IMR-90 (cell line): Measurements from ENCODE around the gene TAF1A. TPM values are rescaled to one million over a fixed set of nuclear protein-coding genes. Genes with fewer than 3 reads are reported as not detected.

Experiments
- ATAC-seq: fragments of 200-7000 bp; cut with Tn5 transposase; 2 replicates; pipeline ENCODE4 v1.9.1; 2020; ENCODE audit warnings: low read depth, mild to moderate bottlenecking, moderate library complexity
- BruUV-seq: library from RNA; stranded (reverse); fragments of 400-500 nt; replicated peaks from 2 replicates; lab custom pipeline; 2021; lab: Mats Ljungman, UMichigan
- CTCF ChIA-PET: fragments of 300-600 bp; formaldehyde crosslinking; extraction: SDS; loops from one replicate; lab custom pipeline; 2021; ENCODE audit warnings: antibody characterized with exemption; lab: Yijun Ruan, JAX
- POLR2A ChIA-PET: fragments of 300-600 bp; sonication (Branson Sonifier 250); formaldehyde crosslinking; loops from one replicate; lab custom pipeline; 2022; ENCODE audit warnings: antibody characterized with exemption; ENCODE audit not compliant: unreplicated experiment; lab: Charles Lee
- DNase-seq: peaks from one replicate; pipeline ENCODE4 v3.0.0; 2013
- H2AFZ ChIP-seq: replicated peaks from 2 replicates; pipeline ENCODE3; 2013; ENCODE audit warnings: low read length, mild to moderate bottlenecking; ENCODE audit not compliant: poor library complexity
- H2AK5ac ChIP-seq: 2 replicates; pipeline ENCODE4 v1.6.1; 2013; ENCODE audit warnings: low read depth, low read length, inconsistent platforms
- H2AK9ac ChIP-seq: replicated peaks from 2 replicates; pipeline ENCODE3; 2013; ENCODE audit warnings: mild to moderate bottlenecking, low read depth, low read length, moderate library complexity; ENCODE audit not compliant: poor library complexity
- H2BK120ac ChIP-seq: 2 replicates; pipeline ENCODE4 v1.6.1; 2013; ENCODE audit warnings: low read depth, low read length, inconsistent platforms
- H2BK15ac ChIP-seq: 3 replicates; pipeline ENCODE4 v1.6.1; 2013; ENCODE audit warnings: low read depth, low read length, inconsistent platforms
- H2BK20ac ChIP-seq: 2 replicates; pipeline ENCODE4 v1.6.1; 2013; ENCODE audit warnings: low read depth, mild to moderate bottlenecking, inconsistent platforms, low read length, moderate library complexity
- H2BK5ac ChIP-seq: 2 replicates; pipeline ENCODE4 v1.6.1; 2013; ENCODE audit warnings: mild to moderate bottlenecking, low read depth, low read length, inconsistent platforms; ENCODE audit not compliant: poor library complexity, severe bottlenecking
- H3K14ac ChIP-seq: replicated peaks from 2 replicates; pipeline ENCODE4 v1.6.1; 2013; ENCODE audit warnings: low read depth, low read length, inconsistent platforms
- H3K18ac ChIP-seq: 2 replicates; pipeline ENCODE4 v1.6.1; 2013; ENCODE audit warnings: low read depth, low read length, control low read depth
- H3K23ac ChIP-seq: 2 replicates; pipeline ENCODE4 v1.6.1; 2013; ENCODE audit warnings: low read depth, low read length, inconsistent platforms
- H3K27ac ChIP-seq: 2 replicates; pipeline ENCODE4 v1.5.1; 2013; ENCODE audit warnings: mild to moderate bottlenecking, control low read depth, low read length; ENCODE audit not compliant: insufficient read depth
- H3K27me3 ChIP-seq: 2 replicates; pipeline ENCODE4 v1.6.1; 2013; ENCODE audit warnings: low read length; ENCODE audit not compliant: control insufficient read depth, insufficient read depth
- H3K36me3 ChIP-seq: 2 replicates; pipeline ENCODE4 v1.6.1; 2013; ENCODE audit warnings: low read length, mixed read lengths; ENCODE audit not compliant: control insufficient read depth, insufficient read depth
- H3K4ac ChIP-seq: 2 replicates; pipeline ENCODE4 v1.6.1; 2013; ENCODE audit warnings: low read depth, low read length, inconsistent platforms
- H3K4me1 ChIP-seq: 2 replicates; pipeline ENCODE4 v1.6.1; 2013; ENCODE audit warnings: low read length, mixed read lengths; ENCODE audit not compliant: control insufficient read depth, insufficient read depth
- H3K4me2 ChIP-seq: 2 replicates; pipeline ENCODE4 v1.6.1; 2013; ENCODE audit warnings: low read depth, mild to moderate bottlenecking, control low read depth, low read length, moderate library complexity
- H3K4me3 ChIP-seq: 2 replicates; pipeline ENCODE4 v1.5.1; 2013; ENCODE audit warnings: low read depth, mild to moderate bottlenecking, control low read depth, low read length, moderate library complexity; ENCODE audit not compliant: insufficient read depth
- H3K56ac ChIP-seq: 2 replicates; pipeline ENCODE4 v1.6.1; 2013; ENCODE audit warnings: low read length, inconsistent platforms; ENCODE audit not compliant: insufficient read depth; ENCODE audit errors: extremely low read depth
- H3K79me1 ChIP-seq, 2 experiments: 2 replicates each; pipeline ENCODE4 v1.6.1; 2013; ENCODE audit warnings: low read length in 2 of 2, inconsistent platforms in 1 of 2, low read depth in 1 of 2
- H3K9ac ChIP-seq: 2 replicates; pipeline ENCODE4 v1.6.1; 2013; ENCODE audit warnings: low read depth, low read length, control low read depth
- H3K9me1 ChIP-seq: 2 replicates; pipeline ENCODE4 v1.6.1; 2013; ENCODE audit warnings: low read length, inconsistent platforms; ENCODE audit not compliant: insufficient read depth
- H3K9me3 ChIP-seq: 2 replicates; pipeline ENCODE4 v1.6.1; 2013; ENCODE audit warnings: low read length; ENCODE audit not compliant: control insufficient read depth, insufficient read depth
- H4K20me1 ChIP-seq: 2 replicates; pipeline ENCODE4 v1.6.1; 2013; ENCODE audit warnings: low read length, inconsistent platforms; ENCODE audit not compliant: insufficient read depth
- H4K5ac ChIP-seq: 2 replicates; pipeline ENCODE4 v1.6.1; 2013; ENCODE audit warnings: mild to moderate bottlenecking, low read depth, low read length, control low read depth
- H4K8ac ChIP-seq, 2 experiments: 2 replicates each; pipeline ENCODE4 v1.6.1; 2013; ENCODE audit warnings: low read depth in 2 of 2, low read length in 2 of 2, control low read depth in 1 of 2, inconsistent platforms in 1 of 2
- H4K91ac ChIP-seq: 2 replicates; pipeline ENCODE4 v1.6.1; 2013; ENCODE audit warnings: low read depth, low read length, inconsistent platforms; ENCODE audit not compliant: insufficient read depth
- BHLHE40 ChIP-seq: fragments of 150-350 bp; IDR thresholded peaks from 2 replicates; pipeline ENCODE4 v1.6.1; 2016; ENCODE audit warnings: mild to moderate bottlenecking, low read depth, low read length
- CEBPB ChIP-seq: IDR thresholded peaks from 2 replicates; pipeline ENCODE4 v1.6.1; 2012; ENCODE audit warnings: low read depth, low read length, improper control_type of control experiment
- FOS ChIP-seq: fragments of 150-350 bp; IDR thresholded peaks from 2 replicates; pipeline ENCODE4 v1.6.1; 2016; ENCODE audit warnings: low read depth, low read length
- MAZ ChIP-seq: IDR thresholded peaks from 2 replicates; pipeline ENCODE4 v1.6.1; 2012; ENCODE audit warnings: low read depth, mild to moderate bottlenecking, low read length, improper control_type of control experiment, moderate library complexity, borderline replicate concordance
- RAD21 ChIP-seq: IDR thresholded peaks from 2 replicates; pipeline ENCODE4 v1.6.1; 2012; ENCODE audit warnings: low read length, improper control_type of control experiment
- WGBS, 2 experiments: methylation state at CpG; one replicate each; pipeline versions ENCODE4 v1.1.5 to v1.1.7; 2013; ENCODE audit warnings: missing lambda C conversion rate in 2 of 2; ENCODE audit not compliant: insufficient read length in 1 of 2; ENCODE audit errors: extremely low coverage in 2 of 2; 5-methylcytosine and 5-hydroxymethylcytosine counted together
- dilution Hi-C: fragments of 300-500 bp; cut with HindIII; formaldehyde crosslinking; loops from one replicate; pipeline ENCODE4 v1.14.3; 2018; ENCODE audit warnings: low sequenced_read_pairs; ENCODE audit not compliant: unreplicated experiment
- in situ Hi-C: fragments of 300-500 bp; cut with MboI; formaldehyde crosslinking; loops from 3 replicates; pipeline ENCODE4 v1.14.3; 2019; ENCODE audit warnings: low sequenced_read_pairs, inconsistent platforms, mixed read lengths
- intact Hi-C: fragments of 100-400 bp; cut with micrococcal nuclease; formaldehyde crosslinking; loops from 2 replicates; pipeline ENCODE4 v1.10.0; 2022
- polyA plus RNA-seq, 3 experiments: library from polyadenylated mRNA; depleted of rRNA; stranded (reverse); fragments of >200 nt; gene quantifications; 2 replicates each; pipeline ENCODE4 v1.2.3, GENCODE V29; 2012; ENCODE audit warnings: low replicate concordance in 1 of 3
- total RNA-seq: library from RNA; depleted of rRNA; stranded (reverse); fragments of >200 nt; gene quantifications from 2 replicates; pipeline ENCODE4 v1.2.3, GENCODE V29; 2012
- TF ChIP-seq, protein P1 (sequence below): fragments of 150-350 bp; IDR thresholded peaks from 2 replicates; pipeline ENCODE4 v1.6.1; 2017; ENCODE audit warnings: mild to moderate bottlenecking, antibody characterized with exemption, low read length, low read depth

The TAF1A gene
- total and polyA plus RNA-seq, 2 of the 4 experiments (the other 2 are of a cell fraction): 3.8 to 5.4 TPM

DNA sequence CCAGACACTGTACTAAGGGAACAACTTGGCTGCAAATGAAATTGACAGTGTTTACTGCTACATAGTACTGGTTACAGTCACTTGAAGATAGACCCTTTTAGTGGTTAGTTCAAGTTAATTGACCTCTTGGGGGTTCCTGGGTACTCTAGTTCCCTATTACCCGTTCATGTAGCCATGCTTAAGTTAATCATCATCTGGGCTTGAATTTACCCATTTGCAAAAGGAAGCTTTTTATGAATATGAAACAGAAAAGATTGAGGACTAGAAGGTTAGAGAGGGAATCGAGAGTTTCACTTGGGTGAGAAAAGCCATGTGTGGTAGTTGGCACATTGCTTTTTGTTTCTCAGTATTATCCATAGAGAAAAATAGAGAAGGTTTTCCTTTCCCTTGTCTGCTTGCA is 30.8 kb upstream of the TAF1A start:
- no CpG with 5 or more reads among the region's 2 CpGs for WGBS, 2 experiments
- H3K18ac ChIP-seq: no peak overlapping the region
- H4K20me1 ChIP-seq: peaks cover 5% of the 10 kb centered on the region; the same call in 1 of the 2 replicates
- peaks cover 6% of the 10 kb centered on the region for H3K9me1 ChIP-seq
- CTCF ChIA-PET: no interaction called here
- H3K9ac ChIP-seq: no peak overlapping the region
- peaks cover 5% of the 10 kb centered on the region for H3K36me3 ChIP-seq
- no TSS peak for BruUV-seq
- no peak overlapping the region for H4K5ac ChIP-seq
- DNase-seq (no peak), ATAC-seq (no peak)
- H2BK120ac ChIP-seq: no peak overlapping the region
- no peak overlapping the region for H3K4me3 ChIP-seq
- no peak overlapping the region for H3K27ac ChIP-seq
- H3K23ac ChIP-seq: peak overlapping the region; percentile 42; the same call in 1 of the 2 replicates
- H2BK15ac ChIP-seq: no peak overlapping the region
- H4K8ac ChIP-seq: no peak overlapping the region
- no peak overlapping the region for H3K14ac ChIP-seq
- H2BK20ac ChIP-seq: no peak overlapping the region
- intact Hi-C loops: no loop called here
- no peak overlapping the region for H4K91ac ChIP-seq
- no peak overlapping the region for H2BK5ac ChIP-seq
- TF ChIP-seq, protein P1, sequence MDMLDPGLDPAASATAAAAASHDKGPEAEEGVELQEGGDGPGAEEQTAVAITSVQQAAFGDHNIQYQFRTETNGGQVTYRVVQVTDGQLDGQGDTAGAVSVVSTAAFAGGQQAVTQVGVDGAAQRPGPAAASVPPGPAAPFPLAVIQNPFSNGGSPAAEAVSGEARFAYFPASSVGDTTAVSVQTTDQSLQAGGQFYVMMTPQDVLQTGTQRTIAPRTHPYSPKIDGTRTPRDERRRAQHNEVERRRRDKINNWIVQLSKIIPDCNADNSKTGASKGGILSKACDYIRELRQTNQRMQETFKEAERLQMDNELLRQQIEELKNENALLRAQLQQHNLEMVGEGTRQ: no peak
- no peak for TF ChIP-seq MAZ
- no peak for TF ChIP-seq CEBPB
- no peak for TF ChIP-seq RAD21
- no peak for TF ChIP-seq BHLHE40
- no peak for TF ChIP-seq FOS
- H3K56ac ChIP-seq: no peak overlapping the region
- no peak overlapping the region for H2AK5ac ChIP-seq
- H2AFZ ChIP-seq: no peak overlapping the region
- peaks cover 7% of the 10 kb centered on the region for H3K4me1 ChIP-seq
- POLR2A ChIA-PET: no interaction called here
- no peak overlapping the region for H3K4me2 ChIP-seq
- H3K4ac ChIP-seq: no peak overlapping the region
- in situ Hi-C loops: no loop called here
- no peaks in the 10 kb centered on the region for H3K9me3 ChIP-seq
- H2AK9ac ChIP-seq: no peak overlapping the region
- H3K79me1 ChIP-seq: peaks cover 9 to 28% of the 10 kb centered on the region in 2 experiments; a peak in 3 of 4 replicates
- dilution Hi-C loops: no loop called here
- no peaks in the 10 kb centered on the region for H3K27me3 ChIP-seq
